IMR-90 (cell line): ENCODE data around the gene PYGB. TPM values are rescaled to one million over a fixed set of nuclear protein-coding genes. Genes with fewer than 3 reads are reported as not detected.

ENCODE experiments used
- ATAC-seq: fragments of 200-7000 bp; cut with Tn5 transposase; 2 replicates; pipeline ENCODE4 v1.9.1; 2020; ENCODE audit warnings: low read depth, mild to moderate bottlenecking, moderate library complexity
- BruUV-seq: library from RNA; stranded (reverse); fragments of 400-500 nt; replicated peaks from 2 replicates; lab custom pipeline; 2021; lab: Mats Ljungman, UMichigan
- CTCF ChIA-PET: fragments of 300-600 bp; formaldehyde crosslinking; extraction: SDS; loops from one replicate; lab custom pipeline; 2021; ENCODE audit warnings: antibody characterized with exemption; lab: Yijun Ruan, JAX
- POLR2A ChIA-PET: fragments of 300-600 bp; sonication (Branson Sonifier 250); formaldehyde crosslinking; loops from one replicate; lab custom pipeline; 2022; ENCODE audit warnings: antibody characterized with exemption; ENCODE audit not compliant: unreplicated experiment; lab: Charles Lee
- DNase-seq: peaks from one replicate; pipeline ENCODE4 v3.0.0; 2013
- H2AFZ ChIP-seq: replicated peaks from 2 replicates; pipeline ENCODE3; 2013; ENCODE audit warnings: low read length, mild to moderate bottlenecking; ENCODE audit not compliant: poor library complexity
- H2AK5ac ChIP-seq: 2 replicates; pipeline ENCODE4 v1.6.1; 2013; ENCODE audit warnings: low read depth, low read length, inconsistent platforms
- H2AK9ac ChIP-seq: replicated peaks from 2 replicates; pipeline ENCODE3; 2013; ENCODE audit warnings: mild to moderate bottlenecking, low read depth, low read length, moderate library complexity; ENCODE audit not compliant: poor library complexity
- H2BK120ac ChIP-seq: 2 replicates; pipeline ENCODE4 v1.6.1; 2013; ENCODE audit warnings: low read depth, low read length, inconsistent platforms
- H2BK15ac ChIP-seq: 3 replicates; pipeline ENCODE4 v1.6.1; 2013; ENCODE audit warnings: low read depth, low read length, inconsistent platforms
- H2BK20ac ChIP-seq: 2 replicates; pipeline ENCODE4 v1.6.1; 2013; ENCODE audit warnings: low read depth, mild to moderate bottlenecking, inconsistent platforms, low read length, moderate library complexity
- H2BK5ac ChIP-seq: 2 replicates; pipeline ENCODE4 v1.6.1; 2013; ENCODE audit warnings: mild to moderate bottlenecking, low read depth, low read length, inconsistent platforms; ENCODE audit not compliant: poor library complexity, severe bottlenecking
- H3K14ac ChIP-seq: replicated peaks from 2 replicates; pipeline ENCODE4 v1.6.1; 2013; ENCODE audit warnings: low read depth, low read length, inconsistent platforms
- H3K18ac ChIP-seq: 2 replicates; pipeline ENCODE4 v1.6.1; 2013; ENCODE audit warnings: low read depth, low read length, control low read depth
- H3K23ac ChIP-seq: 2 replicates; pipeline ENCODE4 v1.6.1; 2013; ENCODE audit warnings: low read depth, low read length, inconsistent platforms
- H3K27ac ChIP-seq: 2 replicates; pipeline ENCODE4 v1.5.1; 2013; ENCODE audit warnings: mild to moderate bottlenecking, control low read depth, low read length; ENCODE audit not compliant: insufficient read depth
- H3K27me3 ChIP-seq: 2 replicates; pipeline ENCODE4 v1.6.1; 2013; ENCODE audit warnings: low read length; ENCODE audit not compliant: control insufficient read depth, insufficient read depth
- H3K36me3 ChIP-seq: 2 replicates; pipeline ENCODE4 v1.6.1; 2013; ENCODE audit warnings: low read length, mixed read lengths; ENCODE audit not compliant: control insufficient read depth, insufficient read depth
- H3K4ac ChIP-seq: 2 replicates; pipeline ENCODE4 v1.6.1; 2013; ENCODE audit warnings: low read depth, low read length, inconsistent platforms
- H3K4me1 ChIP-seq: 2 replicates; pipeline ENCODE4 v1.6.1; 2013; ENCODE audit warnings: low read length, mixed read lengths; ENCODE audit not compliant: control insufficient read depth, insufficient read depth
- H3K4me2 ChIP-seq: 2 replicates; pipeline ENCODE4 v1.6.1; 2013; ENCODE audit warnings: low read depth, mild to moderate bottlenecking, control low read depth, low read length, moderate library complexity
- H3K4me3 ChIP-seq: 2 replicates; pipeline ENCODE4 v1.5.1; 2013; ENCODE audit warnings: low read depth, mild to moderate bottlenecking, control low read depth, low read length, moderate library complexity; ENCODE audit not compliant: insufficient read depth
- H3K56ac ChIP-seq: 2 replicates; pipeline ENCODE4 v1.6.1; 2013; ENCODE audit warnings: low read length, inconsistent platforms; ENCODE audit not compliant: insufficient read depth; ENCODE audit errors: extremely low read depth
- H3K79me1 ChIP-seq, 2 experiments: 2 replicates each; pipeline ENCODE4 v1.6.1; 2013; ENCODE audit warnings: low read length in 2 of 2, inconsistent platforms in 1 of 2, low read depth in 1 of 2
- H3K9ac ChIP-seq: 2 replicates; pipeline ENCODE4 v1.6.1; 2013; ENCODE audit warnings: low read depth, low read length, control low read depth
- H3K9me1 ChIP-seq: 2 replicates; pipeline ENCODE4 v1.6.1; 2013; ENCODE audit warnings: low read length, inconsistent platforms; ENCODE audit not compliant: insufficient read depth
- H3K9me3 ChIP-seq: 2 replicates; pipeline ENCODE4 v1.6.1; 2013; ENCODE audit warnings: low read length; ENCODE audit not compliant: control insufficient read depth, insufficient read depth
- H4K20me1 ChIP-seq: 2 replicates; pipeline ENCODE4 v1.6.1; 2013; ENCODE audit warnings: low read length, inconsistent platforms; ENCODE audit not compliant: insufficient read depth
- H4K5ac ChIP-seq: 2 replicates; pipeline ENCODE4 v1.6.1; 2013; ENCODE audit warnings: mild to moderate bottlenecking, low read depth, low read length, control low read depth
- H4K8ac ChIP-seq, 2 experiments: 2 replicates each; pipeline ENCODE4 v1.6.1; 2013; ENCODE audit warnings: low read depth in 2 of 2, low read length in 2 of 2, control low read depth in 1 of 2, inconsistent platforms in 1 of 2
- H4K91ac ChIP-seq: 2 replicates; pipeline ENCODE4 v1.6.1; 2013; ENCODE audit warnings: low read depth, low read length, inconsistent platforms; ENCODE audit not compliant: insufficient read depth
- BHLHE40 ChIP-seq: fragments of 150-350 bp; IDR thresholded peaks from 2 replicates; pipeline ENCODE4 v1.6.1; 2016; ENCODE audit warnings: mild to moderate bottlenecking, low read depth, low read length
- CEBPB ChIP-seq: IDR thresholded peaks from 2 replicates; pipeline ENCODE4 v1.6.1; 2012; ENCODE audit warnings: low read depth, low read length, improper control_type of control experiment
- CHD1 ChIP-seq: IDR thresholded peaks from 2 replicates; pipeline ENCODE4 v1.6.1; 2012; ENCODE audit warnings: low read depth, low read length, improper control_type of control experiment
- FOS ChIP-seq: fragments of 150-350 bp; IDR thresholded peaks from 2 replicates; pipeline ENCODE4 v1.6.1; 2016; ENCODE audit warnings: low read depth, low read length
- MAFK ChIP-seq: IDR thresholded peaks from 2 replicates; pipeline ENCODE4 v1.6.1; 2012; ENCODE audit warnings: low read depth, low read length, improper control_type of control experiment
- MAZ ChIP-seq: IDR thresholded peaks from 2 replicates; pipeline ENCODE4 v1.6.1; 2012; ENCODE audit warnings: low read depth, mild to moderate bottlenecking, low read length, improper control_type of control experiment, moderate library complexity, borderline replicate concordance
- MXI1 ChIP-seq: IDR thresholded peaks from 2 replicates; pipeline ENCODE4 v1.6.1; 2012; ENCODE audit warnings: low read depth, mild to moderate bottlenecking, low read length, moderate library complexity, borderline replicate concordance
- NFE2L2 ChIP-seq: fragments of 150-350 bp; IDR thresholded peaks from 2 replicates; pipeline ENCODE4 v1.6.1; 2016; ENCODE audit warnings: low read depth, mild to moderate bottlenecking, low read length
- POLR2A ChIP-seq: IDR thresholded peaks from 2 replicates; pipeline ENCODE4 v1.6.1; 2012; ENCODE audit warnings: mild to moderate bottlenecking, low read depth, low read length
- RAD21 ChIP-seq: IDR thresholded peaks from 2 replicates; pipeline ENCODE4 v1.6.1; 2012; ENCODE audit warnings: low read length, improper control_type of control experiment
- RCOR1 ChIP-seq: IDR thresholded peaks from 2 replicates; pipeline ENCODE4 v1.6.1; 2012; ENCODE audit warnings: mild to moderate bottlenecking, low read length, improper control_type of control experiment; ENCODE audit not compliant: insufficient replicate concordance
- RFX5 ChIP-seq: IDR thresholded peaks from 2 replicates; pipeline ENCODE4 v1.8.0; 2012; ENCODE audit warnings: low read depth, mild to moderate bottlenecking, low read length, moderate library complexity
- SMC3 ChIP-seq: fragments of 150-350 bp; IDR thresholded peaks from 2 replicates; pipeline ENCODE4 v1.6.1; 2016; ENCODE audit warnings: low read depth, mild to moderate bottlenecking, antibody characterized with exemption, low read length, moderate library complexity
- WGBS, 2 experiments: methylation state at CpG; one replicate each; pipeline versions ENCODE4 v1.1.5 to v1.1.7; 2013; ENCODE audit warnings: missing lambda C conversion rate in 2 of 2; ENCODE audit not compliant: insufficient read length in 1 of 2; ENCODE audit errors: extremely low coverage in 2 of 2; 5-methylcytosine and 5-hydroxymethylcytosine counted together
- dilution Hi-C: fragments of 300-500 bp; cut with HindIII; formaldehyde crosslinking; loops from one replicate; pipeline ENCODE4 v1.14.3; 2018; ENCODE audit warnings: low sequenced_read_pairs; ENCODE audit not compliant: unreplicated experiment
- in situ Hi-C: fragments of 300-500 bp; cut with MboI; formaldehyde crosslinking; loops from 3 replicates; pipeline ENCODE4 v1.14.3; 2019; ENCODE audit warnings: low sequenced_read_pairs, inconsistent platforms, mixed read lengths
- intact Hi-C: fragments of 100-400 bp; cut with micrococcal nuclease; formaldehyde crosslinking; loops from 2 replicates; pipeline ENCODE4 v1.10.0; 2022
- polyA plus RNA-seq, 3 experiments: library from polyadenylated mRNA; depleted of rRNA; stranded (reverse); fragments of >200 nt; gene quantifications; 2 replicates each; pipeline ENCODE4 v1.2.3, GENCODE V29; 2012; ENCODE audit warnings: low replicate concordance in 1 of 3
- total RNA-seq: library from RNA; depleted of rRNA; stranded (reverse); fragments of >200 nt; gene quantifications from 2 replicates; pipeline ENCODE4 v1.2.3, GENCODE V29; 2012
- TF ChIP-seq, protein P1 (sequence below): fragments of 150-350 bp; IDR thresholded peaks from 2 replicates; pipeline ENCODE4 v1.6.1; 2016; ENCODE audit warnings: low read depth, mild to moderate bottlenecking, low read length, moderate library complexity, borderline replicate concordance
- TF ChIP-seq, protein P2 (sequence below): fragments of 150-350 bp; IDR thresholded peaks from 2 replicates; pipeline ENCODE4 v1.6.1; 2017; ENCODE audit warnings: mild to moderate bottlenecking, antibody characterized with exemption, low read length, low read depth
- TF ChIP-seq, protein P3 (sequence below): conservative IDR thresholded peaks from 2 replicates; pipeline ENCODE4 v1.5.1; 2012; ENCODE audit warnings: mild to moderate bottlenecking, low read depth, low read length, improper control_type of control experiment

PYGB gene
- total and polyA plus RNA-seq, 2 of the 4 experiments (the other 2 are of a cell fraction) = 72.4 to 83.1 TPM

DNA sequence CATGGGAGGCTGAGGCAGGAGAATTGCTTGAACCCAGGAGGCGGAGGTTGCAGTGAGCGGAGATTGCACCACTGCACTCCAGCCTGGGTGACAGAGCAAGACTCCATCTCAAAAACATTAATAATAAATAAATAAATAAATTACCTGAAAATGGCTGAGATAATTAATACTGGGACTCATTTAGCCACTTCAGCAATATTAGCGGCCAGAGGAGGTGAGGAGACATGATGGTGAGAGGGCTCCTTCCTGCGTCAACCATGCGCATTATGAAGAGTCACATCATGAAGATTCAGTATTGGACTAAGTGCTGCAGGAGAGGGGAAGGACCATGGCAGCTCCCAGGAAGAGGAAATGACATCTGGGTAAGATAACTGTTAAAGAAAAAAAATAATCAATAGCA is 2.9 kb upstream of the PYGB start:
- no peak overlapping the region for H3K56ac ChIP-seq
- POLR2A ChIA-PET = no interaction called here
- peak overlapping the region; percentile 43; the same call in 1 of the 2 replicates for H2AK5ac ChIP-seq
- H2AK9ac ChIP-seq = no peak overlapping the region
- H3K23ac ChIP-seq = no peak overlapping the region
- in situ Hi-C loops (no loop called here), dilution Hi-C loops (no loop called here), intact Hi-C loops (loop anchor here (5.0 kb wide), 2 partner anchors 152 to 178 kb away; no protein-coding TSS in a partner anchor)
- no peak overlapping the region for H3K27ac ChIP-seq
- H3K18ac ChIP-seq = no peak overlapping the region
- no peak overlapping the region for H2BK15ac ChIP-seq
- peaks cover 0 to 23% of the 10 kb centered on the region in 2 experiments; a peak in 3 of 4 replicates for H3K79me1 ChIP-seq
- H3K36me3 ChIP-seq = no peaks in the 10 kb centered on the region
- H4K5ac ChIP-seq = no peak overlapping the region
- 100% methylated on average over 3 of the region's 5 CpGs; no CpG with 5 or more reads in 1 of the 2 experiments for WGBS, 2 experiments
- H3K27me3 ChIP-seq = no peaks in the 10 kb centered on the region
- H3K14ac ChIP-seq = no peak overlapping the region
- TF ChIP-seq CEBPB (no peak), MXI1 (no peak), FOS (no peak), NFE2L2 (no peak), MAFK (no peak), SMC3 (no peak), RFX5 (no peak), BHLHE40 (no peak), RAD21 (no peak), POLR2A (no peak), RCOR1 (no peak), MAZ (no peak), CHD1 (no peak)
- TF ChIP-seq, protein P1, sequence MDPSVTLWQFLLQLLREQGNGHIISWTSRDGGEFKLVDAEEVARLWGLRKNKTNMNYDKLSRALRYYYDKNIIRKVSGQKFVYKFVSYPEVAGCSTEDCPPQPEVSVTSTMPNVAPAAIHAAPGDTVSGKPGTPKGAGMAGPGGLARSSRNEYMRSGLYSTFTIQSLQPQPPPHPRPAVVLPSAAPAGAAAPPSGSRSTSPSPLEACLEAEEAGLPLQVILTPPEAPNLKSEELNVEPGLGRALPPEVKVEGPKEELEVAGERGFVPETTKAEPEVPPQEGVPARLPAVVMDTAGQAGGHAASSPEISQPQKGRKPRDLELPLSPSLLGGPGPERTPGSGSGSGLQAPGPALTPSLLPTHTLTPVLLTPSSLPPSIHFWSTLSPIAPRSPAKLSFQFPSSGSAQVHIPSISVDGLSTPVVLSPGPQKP = no peak
- TF ChIP-seq, protein P2, sequence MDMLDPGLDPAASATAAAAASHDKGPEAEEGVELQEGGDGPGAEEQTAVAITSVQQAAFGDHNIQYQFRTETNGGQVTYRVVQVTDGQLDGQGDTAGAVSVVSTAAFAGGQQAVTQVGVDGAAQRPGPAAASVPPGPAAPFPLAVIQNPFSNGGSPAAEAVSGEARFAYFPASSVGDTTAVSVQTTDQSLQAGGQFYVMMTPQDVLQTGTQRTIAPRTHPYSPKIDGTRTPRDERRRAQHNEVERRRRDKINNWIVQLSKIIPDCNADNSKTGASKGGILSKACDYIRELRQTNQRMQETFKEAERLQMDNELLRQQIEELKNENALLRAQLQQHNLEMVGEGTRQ = no peak
- TF ChIP-seq, protein P3, sequence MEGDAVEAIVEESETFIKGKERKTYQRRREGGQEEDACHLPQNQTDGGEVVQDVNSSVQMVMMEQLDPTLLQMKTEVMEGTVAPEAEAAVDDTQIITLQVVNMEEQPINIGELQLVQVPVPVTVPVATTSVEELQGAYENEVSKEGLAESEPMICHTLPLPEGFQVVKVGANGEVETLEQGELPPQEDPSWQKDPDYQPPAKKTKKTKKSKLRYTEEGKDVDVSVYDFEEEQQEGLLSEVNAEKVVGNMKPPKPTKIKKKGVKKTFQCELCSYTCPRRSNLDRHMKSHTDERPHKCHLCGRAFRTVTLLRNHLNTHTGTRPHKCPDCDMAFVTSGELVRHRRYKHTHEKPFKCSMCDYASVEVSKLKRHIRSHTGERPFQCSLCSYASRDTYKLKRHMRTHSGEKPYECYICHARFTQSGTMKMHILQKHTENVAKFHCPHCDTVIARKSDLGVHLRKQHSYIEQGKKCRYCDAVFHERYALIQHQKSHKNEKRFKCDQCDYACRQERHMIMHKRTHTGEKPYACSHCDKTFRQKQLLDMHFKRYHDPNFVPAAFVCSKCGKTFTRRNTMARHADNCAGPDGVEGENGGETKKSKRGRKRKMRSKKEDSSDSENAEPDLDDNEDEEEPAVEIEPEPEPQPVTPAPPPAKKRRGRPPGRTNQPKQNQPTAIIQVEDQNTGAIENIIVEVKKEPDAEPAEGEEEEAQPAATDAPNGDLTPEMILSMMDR = no peak
- H3K4me1 ChIP-seq = peaks cover 6% of the 10 kb centered on the region
- no peak overlapping the region for H3K4ac ChIP-seq
- ATAC-seq = no peak
- H3K9me3 ChIP-seq = no peaks in the 10 kb centered on the region
- H3K4me3 ChIP-seq = no peak overlapping the region
- H3K9ac ChIP-seq = no peak overlapping the region
- no TSS peak for BruUV-seq
- H4K8ac ChIP-seq = no peak overlapping the region
- H4K20me1 ChIP-seq = peaks cover 12% of the 10 kb centered on the region
- H2BK5ac ChIP-seq = no peak overlapping the region
- no peak for DNase-seq
- H2BK120ac ChIP-seq = no peak overlapping the region
- CTCF ChIA-PET = no interaction called here
- no peak overlapping the region for H4K91ac ChIP-seq
- H2AFZ ChIP-seq = no peak overlapping the region
- no peak overlapping the region for H3K4me2 ChIP-seq
- no peak overlapping the region for H2BK20ac ChIP-seq
- H3K9me1 ChIP-seq = peaks cover 14% of the 10 kb centered on the region
